ENCODE measurements around the gene TLR7.

TLR7 gene

DNA sequence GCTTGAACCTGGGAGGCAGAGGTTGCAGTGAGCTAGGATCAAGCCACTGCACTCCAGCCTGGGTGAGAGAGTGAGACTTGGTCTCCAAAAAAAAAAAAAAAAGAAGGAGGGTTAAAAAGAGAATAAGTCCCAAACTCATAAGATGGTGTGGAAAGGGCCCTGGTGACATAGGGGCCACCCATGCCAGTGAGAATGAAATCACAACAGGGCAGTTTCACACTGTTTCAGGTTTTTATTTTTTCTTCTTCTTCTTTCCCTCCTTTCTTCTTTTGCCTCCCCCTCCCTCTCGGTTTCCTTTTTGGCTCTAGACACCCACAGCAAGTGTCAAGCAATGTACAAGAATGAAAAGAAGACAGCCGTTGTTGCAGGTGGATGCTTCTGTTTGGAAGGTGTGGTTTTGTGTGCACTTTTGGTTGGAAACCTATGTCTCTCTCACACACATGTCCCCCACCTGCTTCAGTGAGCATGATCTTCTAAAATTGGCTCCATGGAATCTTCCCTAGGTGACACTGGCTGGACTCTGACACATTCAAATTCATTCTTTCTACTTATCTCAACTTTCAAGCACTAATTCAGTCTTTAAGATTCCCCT is 25.1 kb downstream of the TLR7 start:
- DNase-seq = no peak

DNA sequence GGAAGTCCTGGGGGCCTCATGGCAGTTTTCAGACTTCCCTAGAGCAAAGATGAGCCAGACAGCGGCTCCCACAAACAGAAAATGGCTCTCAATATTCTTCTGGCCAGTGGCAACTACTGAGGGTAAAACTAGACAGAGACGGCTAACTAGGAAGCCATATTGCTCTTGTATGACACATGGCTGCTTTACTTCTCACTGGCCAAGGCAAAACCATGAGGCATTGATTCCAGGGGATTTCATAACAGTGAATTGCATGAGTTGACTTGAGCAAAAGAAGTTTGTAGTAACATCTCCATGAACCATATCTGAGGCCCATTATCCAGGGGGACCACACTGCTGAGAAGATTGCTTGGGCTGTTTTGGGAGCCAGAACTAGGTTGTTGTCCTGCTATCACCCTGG is 25.8 kb downstream of the TLR7 start:
- DNase-seq = no peak

DNA sequence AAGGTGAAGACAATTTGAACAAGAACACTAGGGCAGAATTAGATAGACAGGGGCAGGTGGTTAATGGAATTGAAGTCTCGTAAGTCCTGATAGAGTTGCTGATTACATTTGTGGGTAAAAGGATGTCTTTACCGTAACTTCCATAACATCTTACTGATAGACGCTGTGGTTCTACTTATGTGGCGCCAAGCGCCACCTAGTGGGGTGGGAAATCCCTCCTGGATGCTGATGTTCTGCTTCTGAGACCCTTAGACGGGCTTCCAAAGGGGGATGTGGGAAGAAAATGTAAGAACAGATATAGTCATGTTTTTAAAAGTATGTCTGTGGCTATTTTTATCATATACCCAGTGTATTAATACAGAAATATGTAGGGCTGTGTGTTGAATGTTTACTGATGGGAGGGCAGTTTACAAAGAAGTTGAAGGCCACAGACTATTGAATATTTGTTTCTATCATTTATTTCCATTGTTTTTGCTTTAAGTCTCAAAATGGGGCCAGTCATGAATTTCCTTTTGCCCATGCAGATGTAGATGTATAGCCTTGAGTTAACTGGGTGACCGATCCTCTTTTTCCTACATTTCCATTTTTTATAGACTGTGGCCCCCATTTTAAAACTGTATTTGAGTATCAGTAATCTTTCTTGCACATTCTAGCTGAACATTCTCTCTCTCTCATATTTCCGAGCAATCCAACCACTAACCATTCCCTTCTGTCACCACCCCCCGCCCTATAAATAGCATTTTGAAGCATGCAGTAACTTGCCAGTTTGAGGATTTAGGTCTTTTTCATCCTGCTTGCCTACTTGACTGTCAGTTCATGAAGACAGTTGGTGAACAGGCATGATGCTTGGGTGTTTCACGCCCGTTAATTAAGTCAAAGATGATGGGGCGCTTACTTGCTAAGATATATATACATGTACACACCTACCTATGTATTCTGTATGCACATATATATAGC is 27.5 kb downstream of the TLR7 start:
- peak; percentile 24 for DNase-seq

DNA sequence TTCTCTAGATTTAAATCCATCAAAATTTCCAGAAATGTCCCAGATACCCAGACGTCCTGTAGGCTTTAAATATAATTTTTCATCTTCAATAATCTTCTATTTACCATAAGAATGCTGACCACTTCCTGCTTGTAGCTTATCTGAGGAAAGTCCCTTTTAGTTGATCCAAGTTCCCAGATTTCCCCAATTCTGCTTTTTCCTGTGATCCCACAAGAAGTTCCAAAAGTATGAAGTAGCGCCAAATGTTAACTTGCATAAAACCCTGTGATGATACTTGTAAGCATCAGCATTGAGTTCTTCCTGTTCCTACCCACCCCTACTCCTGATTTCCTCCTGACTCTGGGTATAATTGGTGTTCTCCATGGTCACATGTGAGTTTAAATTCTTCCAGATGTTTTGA is 29.0 kb downstream of the TLR7 start:
- no peak for DNase-seq

DNA sequence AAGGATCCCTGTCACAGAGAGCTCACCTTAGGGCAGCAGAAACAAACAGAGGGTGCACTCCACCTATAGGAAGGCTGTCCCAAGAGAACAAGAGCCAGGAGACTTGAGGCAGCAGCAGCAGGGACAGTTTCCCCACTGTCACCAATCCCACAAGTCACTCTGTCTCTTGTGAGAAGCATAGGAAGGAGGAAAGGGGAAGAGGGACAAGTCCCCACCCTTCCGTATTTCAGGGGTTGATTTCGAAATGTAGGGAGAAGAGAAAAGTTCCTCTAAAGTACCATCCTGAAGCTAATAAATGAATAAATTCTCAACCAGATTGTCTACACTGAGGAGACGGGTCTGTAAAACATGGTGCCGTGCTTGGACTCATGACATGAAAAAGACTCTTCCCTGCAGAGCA is 30.1 kb downstream of the TLR7 start:
- DNase-seq = no peak

DNA sequence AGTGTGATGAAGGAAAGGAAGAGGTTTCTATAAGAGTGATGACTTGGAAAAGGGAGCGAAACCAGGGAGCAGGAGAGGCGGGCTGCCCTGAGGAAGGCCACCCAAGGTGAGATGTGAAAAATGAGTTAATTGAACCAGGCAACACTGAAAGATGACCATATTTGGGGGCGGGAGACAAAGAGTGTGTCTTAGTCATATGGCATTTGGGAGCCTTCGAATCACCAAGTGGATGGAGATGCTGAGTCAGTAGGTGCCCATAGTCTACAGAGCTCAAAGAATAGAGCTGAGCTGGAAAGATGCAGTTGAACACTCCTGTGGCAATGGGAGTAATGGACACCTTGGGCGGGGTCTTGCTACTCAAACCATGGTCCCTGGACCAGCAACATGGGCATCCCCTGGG is 31.2 kb downstream of the TLR7 start:
- DNase-seq = no peak

DNA sequence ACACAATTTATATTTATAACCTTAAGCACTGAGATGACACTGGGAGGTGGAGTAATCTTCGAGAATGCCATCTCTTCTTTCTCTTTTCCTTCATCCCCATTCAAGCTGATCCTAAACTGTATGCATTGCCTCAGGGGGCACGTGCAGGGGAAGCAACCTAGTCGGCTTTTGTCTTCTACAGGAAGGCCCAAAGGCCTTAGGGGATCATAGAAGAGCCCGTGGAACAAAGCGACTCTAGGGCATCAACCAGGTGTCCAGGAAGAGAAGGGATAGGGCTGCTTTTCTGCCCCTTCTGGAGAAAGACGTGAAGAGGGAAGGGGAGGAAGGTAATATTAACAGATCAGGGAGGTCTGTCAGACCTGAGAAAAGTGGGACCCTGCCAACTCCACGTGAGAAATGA is 32.6 kb downstream of the TLR7 start:
- DNase-seq = no peak

DNA sequence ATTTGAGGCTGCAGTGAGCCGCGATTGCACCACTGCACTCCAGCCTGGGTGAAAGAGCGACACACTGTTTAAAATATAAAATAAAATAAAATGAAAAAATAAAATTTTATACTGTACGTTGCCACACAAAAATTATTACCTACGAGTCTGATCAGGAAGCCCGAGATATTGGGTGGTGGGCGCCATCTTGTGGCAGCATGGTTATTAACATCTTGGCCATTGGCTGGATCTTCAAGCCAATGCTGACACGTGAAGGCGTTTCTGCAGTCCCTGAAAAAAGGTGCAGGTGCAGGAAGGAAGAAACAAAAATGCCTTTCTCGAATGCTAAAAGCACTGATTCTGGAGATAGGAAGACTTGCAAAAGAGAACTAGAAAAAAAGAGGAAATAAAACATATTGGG is 34.6 kb downstream of the TLR7 start:
- DNase-seq = peak; percentile 10

DNA sequence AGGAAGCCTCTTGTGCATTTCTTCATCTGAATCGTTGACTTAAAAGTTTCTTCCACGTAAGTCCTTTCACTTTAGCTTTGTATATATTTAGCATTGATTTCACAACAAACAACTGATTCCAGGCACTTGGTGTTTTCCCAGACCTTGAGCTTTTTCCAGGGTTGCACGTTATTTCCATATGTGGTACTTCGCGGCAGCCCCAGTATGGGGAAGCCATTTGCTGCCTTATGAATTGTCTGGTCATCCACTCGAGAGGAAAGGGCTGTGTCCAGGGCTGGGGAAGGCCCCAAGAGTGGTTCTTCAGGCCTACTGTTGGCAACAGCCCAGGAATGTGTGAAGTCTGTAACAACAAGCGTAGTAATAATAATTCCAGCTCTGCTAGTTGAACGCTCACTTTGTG is 36.8 kb downstream of the TLR7 start:
- no peak for DNase-seq

DNA sequence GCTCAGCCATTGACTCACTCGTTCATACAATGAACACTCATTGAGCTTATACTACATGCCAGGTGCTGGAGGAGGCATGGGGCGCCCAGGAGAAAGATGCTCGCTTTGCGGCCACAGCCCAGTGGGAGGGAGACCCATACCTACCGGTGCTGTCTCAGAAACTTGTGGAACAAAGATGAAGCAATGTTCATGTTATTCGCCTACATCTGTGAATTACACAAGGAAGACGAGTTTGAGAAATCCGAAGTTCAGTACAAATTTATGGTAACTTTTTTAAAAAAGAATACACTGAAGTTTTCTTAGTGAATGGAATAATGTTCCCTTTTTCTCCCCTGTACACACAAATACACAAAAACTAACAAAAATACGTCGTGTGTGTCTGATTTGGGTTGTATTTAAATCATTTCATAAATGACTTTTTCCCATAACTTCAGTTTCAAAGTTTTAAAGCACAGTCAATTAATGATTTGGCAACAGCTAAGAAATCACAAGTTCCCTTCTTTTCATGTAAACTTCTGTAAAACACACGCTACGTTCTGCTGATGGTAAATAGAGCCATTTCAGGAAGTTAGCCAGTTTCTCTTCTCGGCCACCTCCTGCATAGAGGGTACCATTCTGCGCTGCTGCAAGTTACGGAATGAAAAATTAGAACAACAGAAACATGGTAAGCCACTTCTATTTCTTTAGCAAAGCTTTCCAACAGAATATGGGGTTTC is 39.3 kb downstream of the TLR7 start, which contains the start of gene TLR8:
TLR8 (plus strand) TSS at position 575 of the 716 bp plus-strand sequence; CDS start at position 662, 87 bp downstream.
- DNase-seq = no peak

DNA sequence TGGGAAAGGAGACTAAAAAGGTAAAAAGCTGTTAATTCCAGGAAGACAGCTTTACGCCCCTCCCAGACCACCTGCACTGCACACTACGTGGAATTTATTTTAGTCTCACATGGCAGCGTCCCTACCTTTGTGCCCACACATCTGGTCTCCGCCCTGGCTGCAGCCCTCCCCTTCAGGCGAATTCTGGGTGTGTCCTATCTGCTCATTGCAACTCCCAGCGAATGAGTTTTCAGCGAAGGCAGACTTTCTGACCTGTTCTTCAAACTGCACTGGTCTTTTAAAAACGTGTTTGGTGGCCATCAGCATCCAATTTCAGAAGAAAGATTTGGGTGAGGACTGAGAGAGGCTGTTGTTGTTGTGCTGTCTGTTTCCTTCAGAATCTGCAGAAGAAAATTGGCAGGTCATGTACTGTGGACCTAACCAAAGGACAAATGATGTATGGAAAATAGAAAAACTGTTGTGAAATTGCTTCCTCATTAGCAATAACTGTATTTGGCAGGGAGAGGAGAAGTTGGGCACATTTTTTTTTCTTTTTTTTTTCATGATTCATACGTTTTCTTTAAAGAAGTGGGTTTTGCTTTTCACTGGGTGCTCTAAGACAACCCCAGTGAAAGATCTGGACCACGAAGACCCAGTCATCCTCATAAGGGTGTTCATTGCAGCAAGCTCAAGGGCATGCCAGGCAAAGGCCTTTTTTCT is 43.7 kb downstream of the TLR7 start:
- DNase-seq = no peak

DNA sequence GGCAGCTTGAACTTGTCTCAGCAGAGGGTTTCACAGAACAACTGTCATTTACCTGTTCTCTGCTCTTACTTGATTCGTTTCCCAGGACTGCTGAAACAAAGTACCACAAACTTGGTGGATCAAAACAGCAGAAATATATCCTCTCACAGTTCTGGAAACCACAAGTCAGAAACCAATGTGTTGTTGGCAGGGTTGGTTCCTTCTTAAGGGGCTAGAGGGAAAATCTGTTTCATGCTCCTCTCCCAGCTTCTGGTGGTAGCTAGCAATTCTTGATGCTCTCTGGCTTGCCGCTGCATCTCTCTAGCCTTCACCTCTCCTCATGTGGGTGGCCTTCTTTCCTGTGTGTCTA is 44.2 kb downstream of the TLR7 start:
- DNase-seq = no peak

DNA sequence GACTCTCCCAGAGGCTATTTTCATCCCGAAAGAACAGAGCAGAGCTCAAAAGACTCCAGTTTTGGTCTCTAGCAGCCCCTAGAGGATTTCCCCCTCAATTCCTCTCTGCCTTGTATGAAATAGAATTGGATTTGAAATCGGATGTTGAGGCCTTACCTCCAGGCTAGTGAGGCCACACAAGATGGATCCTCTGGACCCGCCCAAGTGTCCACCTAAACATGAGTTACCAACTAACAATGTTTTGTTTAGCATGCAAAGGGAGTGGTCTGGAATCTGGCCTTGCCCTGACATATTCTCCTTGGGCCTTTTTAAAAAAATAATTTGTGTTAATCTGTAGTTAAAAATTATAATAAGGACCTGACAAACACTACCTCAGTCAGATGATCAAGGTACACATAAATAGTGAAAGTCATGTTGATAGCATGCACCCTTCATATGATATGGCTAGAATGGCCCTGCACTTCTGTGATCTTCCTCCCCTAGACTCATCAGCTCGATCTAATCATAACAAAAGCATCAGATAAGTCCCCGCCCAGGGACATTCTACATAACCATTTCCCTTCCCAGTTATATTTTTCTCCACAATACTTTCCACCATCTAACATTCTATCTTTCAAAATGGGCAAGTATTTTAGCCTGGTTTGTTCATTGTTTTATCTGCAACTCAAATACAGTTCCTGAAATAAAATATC is 46.1 kb downstream of the TLR7 start:
- DNase-seq = no peak

DNA sequence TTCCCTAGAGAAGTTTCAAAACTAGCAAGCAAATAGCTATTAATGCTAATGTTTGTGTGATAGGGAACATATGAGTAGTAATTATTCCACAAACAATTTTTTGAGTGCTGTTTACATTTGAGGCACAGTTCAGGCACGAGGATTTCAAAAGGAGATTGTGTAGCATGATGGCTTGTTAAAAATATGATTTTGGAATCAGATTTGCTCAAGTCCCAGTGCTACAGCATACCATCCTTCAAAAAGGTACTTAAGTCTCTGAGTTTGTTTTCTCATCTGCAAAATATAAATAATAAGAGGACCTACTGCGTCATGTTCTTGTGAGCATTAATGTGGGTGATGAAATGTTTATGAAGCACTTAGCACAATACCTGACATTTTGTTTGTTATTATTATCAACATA is 50.9 kb downstream of the TLR7 start:
- DNase-seq = no peak

DNA sequence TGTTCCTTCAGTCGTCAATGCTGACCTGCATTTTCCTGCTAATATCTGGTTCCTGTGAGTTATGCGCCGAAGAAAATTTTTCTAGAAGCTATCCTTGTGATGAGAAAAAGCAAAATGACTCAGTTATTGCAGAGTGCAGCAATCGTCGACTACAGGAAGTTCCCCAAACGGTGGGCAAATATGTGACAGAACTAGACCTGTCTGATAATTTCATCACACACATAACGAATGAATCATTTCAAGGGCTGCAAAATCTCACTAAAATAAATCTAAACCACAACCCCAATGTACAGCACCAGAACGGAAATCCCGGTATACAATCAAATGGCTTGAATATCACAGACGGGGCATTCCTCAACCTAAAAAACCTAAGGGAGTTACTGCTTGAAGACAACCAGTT is 52.2 kb downstream of the TLR7 start:
- no peak for DNase-seq

DNA sequence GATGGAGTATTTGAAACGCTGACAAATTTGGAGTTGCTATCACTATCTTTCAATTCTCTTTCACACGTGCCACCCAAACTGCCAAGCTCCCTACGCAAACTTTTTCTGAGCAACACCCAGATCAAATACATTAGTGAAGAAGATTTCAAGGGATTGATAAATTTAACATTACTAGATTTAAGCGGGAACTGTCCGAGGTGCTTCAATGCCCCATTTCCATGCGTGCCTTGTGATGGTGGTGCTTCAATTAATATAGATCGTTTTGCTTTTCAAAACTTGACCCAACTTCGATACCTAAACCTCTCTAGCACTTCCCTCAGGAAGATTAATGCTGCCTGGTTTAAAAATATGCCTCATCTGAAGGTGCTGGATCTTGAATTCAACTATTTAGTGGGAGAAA is 52.7 kb downstream of the TLR7 start:
- no peak for DNase-seq

DNA sequence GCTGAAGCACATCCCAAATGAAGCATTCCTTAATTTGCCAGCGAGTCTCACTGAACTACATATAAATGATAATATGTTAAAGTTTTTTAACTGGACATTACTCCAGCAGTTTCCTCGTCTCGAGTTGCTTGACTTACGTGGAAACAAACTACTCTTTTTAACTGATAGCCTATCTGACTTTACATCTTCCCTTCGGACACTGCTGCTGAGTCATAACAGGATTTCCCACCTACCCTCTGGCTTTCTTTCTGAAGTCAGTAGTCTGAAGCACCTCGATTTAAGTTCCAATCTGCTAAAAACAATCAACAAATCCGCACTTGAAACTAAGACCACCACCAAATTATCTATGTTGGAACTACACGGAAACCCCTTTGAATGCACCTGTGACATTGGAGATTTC is 54.1 kb downstream of the TLR7 start:
- no peak for DNase-seq

DNA sequence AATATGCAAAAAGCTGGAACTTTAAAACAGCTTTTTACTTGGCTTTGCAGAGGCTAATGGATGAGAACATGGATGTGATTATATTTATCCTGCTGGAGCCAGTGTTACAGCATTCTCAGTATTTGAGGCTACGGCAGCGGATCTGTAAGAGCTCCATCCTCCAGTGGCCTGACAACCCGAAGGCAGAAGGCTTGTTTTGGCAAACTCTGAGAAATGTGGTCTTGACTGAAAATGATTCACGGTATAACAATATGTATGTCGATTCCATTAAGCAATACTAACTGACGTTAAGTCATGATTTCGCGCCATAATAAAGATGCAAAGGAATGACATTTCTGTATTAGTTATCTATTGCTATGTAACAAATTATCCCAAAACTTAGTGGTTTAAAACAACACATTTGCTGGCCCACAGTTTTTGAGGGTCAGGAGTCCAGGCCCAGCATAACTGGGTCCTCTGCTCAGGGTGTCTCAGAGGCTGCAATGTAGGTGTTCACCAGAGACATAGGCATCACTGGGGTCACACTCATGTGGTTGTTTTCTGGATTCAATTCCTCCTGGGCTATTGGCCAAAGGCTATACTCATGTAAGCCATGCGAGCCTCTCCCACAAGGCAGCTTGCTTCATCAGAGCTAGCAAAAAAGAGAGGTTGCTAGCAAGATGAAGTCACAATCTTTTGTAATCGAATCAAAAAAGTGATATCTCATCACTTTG is 55.2 kb downstream of the TLR7 start:
- no peak for DNase-seq

DNA sequence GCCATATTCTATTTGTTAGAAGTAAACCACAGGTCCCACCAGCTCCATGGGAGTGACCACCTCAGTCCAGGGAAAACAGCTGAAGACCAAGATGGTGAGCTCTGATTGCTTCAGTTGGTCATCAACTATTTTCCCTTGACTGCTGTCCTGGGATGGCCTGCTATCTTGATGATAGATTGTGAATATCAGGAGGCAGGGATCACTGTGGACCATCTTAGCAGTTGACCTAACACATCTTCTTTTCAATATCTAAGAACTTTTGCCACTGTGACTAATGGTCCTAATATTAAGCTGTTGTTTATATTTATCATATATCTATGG is 55.7 kb downstream of the TLR7 start:
- DNase-seq = no peak

DNA sequence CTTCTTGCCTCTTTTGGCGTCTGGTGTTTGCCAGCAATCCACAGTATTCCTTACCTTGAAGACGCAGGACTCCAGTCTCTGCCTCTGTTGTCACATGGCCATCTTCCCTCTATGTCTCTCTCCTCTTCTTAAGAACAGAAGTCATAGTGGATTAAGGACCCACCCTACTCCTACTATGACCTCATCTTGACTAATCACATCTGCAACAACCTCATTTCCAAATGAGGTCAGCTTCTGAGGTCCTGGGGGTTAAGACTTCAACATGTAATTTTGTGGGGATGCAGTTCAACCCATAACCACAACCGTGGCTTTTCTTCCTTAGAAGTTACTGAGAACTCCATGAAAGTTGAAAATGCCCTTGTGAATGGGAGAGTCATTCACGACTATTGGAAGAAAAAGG is 62.8 kb downstream of the TLR7 start:
- DNase-seq = no peak

DNA sequence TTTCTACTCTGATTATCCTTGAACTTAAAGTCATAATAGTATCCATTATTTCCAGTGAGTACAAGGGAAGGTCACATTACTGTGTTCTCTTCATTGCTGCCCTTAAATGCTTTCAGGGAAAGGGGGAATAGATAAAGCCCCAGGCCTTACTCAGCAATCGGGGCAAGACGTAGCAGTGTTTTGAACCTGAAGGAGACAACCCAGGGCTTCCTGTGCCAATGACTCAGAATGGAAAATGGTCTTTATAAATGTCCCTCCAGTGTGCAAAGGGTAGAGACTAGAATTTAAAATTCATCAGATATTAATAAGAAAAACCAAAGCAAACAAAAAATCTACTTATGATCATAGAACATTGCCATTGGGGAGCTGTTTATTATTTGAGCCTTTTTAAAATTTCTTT is 63.3 kb downstream of the TLR7 start:
- no peak for DNase-seq

DNA sequence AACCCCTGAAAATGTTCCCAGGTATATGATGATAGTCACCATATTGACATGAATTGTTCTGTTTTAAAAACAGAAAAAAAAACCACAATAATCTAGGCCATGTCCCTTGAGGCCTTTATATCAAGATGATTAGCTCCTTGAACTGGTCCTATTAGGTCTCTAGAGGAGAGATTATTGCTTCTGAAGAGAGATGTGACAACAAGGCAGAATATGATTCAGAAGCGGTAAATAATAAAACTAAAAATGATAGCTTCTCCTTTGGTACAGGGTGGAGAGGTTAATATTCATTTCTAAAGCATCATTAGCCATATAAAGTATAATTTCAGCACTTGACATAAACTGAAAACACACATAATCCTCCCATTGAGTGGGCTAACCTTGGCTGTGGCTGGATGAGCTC is 65.4 kb downstream of the TLR7 start:
- DNase-seq = no peak
